HG03280 (cell line): Measurements from ENCODE around the gene ZNF366.

Experiments
- ATAC-seq: cut with Tn5 transposase; IDR thresholded peaks from one replicate; pipeline ENCODE4 v1.9.1; 2021; ENCODE audit warnings: mild to moderate bottlenecking, moderate library complexity; ENCODE audit not compliant: unreplicated experiment

ZNF366 gene

DNA sequence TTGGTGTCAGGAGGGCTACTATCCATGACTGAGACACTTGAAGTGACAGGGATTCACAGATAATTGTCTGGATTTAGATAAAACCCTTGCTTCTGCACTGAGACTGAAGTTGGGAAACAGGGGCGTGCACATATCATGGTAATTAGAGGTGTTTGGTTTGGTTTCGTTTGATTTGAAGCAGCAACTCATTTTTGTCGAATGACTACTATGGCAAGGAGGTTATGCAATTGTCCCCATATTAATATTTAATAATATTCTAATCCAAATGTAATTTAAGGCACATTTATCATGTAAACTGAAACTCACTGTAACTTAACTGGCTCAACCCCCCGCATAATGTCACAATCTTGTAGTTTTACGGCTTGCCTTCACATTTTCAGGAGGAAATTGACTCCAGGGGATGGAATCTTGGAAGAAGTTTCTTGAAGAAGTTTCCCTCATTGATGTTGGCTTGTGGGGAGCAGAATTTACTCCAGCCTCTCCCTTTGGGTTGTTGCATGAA lies 12.5 kb downstream of the ZNF366 start:
- ATAC-seq, result no peak

DNA sequence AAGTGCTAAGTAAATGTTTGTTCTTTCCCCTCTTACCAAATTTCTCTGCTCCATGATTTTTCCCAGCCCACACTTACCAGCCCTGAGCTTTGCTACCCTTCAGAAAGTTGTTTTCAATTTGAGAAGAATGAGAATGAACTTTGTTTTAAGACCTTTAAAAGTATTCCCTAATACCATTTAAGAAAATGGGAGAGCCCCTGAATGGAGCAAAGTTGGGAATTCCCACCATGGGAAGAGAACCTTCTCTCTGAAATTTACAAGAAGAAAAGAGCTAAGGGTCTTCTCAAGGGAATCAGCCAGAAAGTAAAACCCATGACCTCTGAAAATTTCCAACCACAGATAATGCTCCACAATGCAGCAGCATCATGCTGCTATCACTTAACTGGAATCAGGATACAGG lies 17.7 kb downstream of the ZNF366 start:
- no peak for ATAC-seq

DNA sequence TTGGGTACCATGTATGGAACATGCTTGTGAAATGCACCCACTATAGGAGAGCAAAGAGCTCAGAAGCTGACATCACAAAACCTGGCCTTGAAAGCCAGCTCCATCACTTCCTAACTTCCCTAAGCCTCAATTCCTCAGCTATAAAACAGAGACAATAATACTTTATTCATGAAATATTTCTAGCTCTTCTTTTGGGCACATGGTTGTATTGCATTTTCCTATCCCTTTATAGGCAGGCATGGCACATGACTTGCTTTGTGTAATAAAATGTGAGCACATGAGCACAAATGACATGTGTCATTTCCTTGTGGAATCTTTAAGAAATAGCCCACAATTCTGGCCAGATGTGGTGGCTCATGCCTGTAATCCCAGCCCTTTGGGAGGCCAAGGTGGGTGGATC lies 18.5 kb downstream of the ZNF366 start:
- ATAC-seq, result no peak

DNA sequence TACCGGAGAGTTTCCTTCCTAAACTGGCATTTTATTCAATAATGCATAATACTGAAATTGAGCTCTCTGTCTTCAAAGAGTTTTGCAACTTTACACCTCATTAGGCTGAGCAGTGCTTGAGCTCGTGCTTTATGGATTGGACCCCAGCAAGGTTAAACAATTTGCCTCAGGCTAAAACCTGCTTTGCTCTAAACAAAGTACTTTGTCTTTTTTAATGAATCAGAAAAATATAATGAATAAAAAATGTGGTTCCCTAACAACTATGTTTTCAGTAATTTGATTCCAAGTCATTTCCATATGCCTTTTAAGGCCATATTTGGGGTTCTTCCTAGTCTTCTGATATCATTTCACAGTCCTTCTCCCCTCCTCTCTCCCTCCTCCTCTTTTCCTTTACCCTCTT lies 20.0 kb downstream of the ZNF366 start:
- no peak for ATAC-seq

DNA sequence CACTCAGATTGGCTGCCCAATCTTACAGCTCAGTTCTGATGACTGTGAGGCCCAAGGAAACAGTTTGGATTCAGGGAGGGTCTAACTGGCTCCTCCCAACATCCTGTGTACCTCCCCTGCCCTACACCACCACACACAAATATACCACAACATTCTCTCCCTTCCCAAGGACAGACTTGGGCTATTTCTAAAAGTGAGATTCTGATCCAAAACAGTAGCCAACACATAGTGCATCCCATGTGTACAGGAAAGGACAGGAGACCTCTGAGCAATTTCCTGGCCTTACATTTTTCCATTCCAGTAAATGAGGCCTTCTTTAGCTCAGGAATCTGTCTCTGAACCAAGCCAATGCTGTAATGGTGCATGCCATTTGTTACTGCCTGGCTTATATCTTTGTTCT lies 20.8 kb downstream of the ZNF366 start:
- no peak for ATAC-seq

DNA sequence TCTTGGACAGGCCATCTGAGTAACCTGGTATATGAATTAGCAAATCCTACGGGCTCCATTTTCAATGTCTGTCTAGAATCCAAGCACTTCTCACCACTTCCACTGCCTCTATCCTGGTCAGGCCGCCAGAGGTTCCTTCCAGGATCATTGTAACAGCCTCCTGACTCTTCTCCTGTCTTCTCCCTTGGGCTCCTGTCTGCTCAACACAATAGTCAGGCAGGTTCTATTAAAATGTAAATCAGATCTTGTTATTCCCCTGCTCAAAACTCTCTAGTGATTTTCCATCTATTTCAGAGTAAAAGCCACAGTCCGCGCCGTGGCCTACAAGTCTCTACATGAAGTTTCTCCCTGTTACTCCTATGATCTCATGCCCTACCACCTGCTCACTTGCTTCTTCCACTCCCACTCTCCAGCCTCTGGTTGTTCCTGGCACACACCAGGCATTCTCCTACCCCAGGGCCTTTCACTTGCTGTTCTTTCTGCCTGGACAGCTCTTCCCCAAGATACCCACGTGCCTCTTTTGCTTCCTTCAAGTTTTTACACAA lies 21.7 kb downstream of the ZNF366 start:
- no peak for ATAC-seq

DNA sequence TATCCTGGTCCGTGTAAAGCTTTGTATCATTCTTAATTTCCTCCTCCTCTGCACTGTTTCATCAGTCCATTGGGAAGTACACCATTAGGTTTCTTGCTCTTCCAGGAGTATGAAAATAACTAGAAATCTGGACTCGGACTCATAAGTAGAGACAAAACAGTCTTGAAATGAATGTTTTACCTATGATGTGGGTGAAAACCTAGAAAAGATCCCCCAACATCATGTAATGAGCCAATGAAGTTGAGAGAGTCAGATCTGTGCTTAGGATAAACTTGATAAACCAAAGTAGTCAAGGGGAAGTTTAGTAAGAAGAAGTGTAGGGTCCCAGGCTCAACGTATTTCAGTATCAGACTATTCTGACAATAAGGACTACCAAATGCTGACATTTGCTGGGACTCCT lies 25.2 kb downstream of the ZNF366 start:
- ATAC-seq, result no peak

DNA sequence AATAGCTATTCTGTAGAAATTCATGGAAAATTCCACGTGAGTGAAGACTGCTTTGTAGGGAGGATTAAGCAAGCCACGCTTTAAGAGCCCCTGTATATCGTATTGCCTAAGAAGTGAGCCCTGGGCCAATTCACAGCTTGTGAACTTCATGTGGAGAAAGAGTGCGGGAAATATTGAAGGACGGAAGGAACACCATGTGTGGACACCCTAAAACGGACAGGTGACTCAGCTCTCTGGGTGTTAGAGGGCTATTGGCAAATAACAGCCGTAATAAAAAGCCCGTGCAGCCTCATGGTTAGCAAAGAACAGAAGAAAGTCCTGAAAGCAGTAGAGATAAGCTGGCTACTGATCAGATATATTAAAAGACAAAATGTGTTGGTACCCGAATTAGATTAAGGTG lies 26.4 kb downstream of the ZNF366 start:
- ATAC-seq, result no peak

DNA sequence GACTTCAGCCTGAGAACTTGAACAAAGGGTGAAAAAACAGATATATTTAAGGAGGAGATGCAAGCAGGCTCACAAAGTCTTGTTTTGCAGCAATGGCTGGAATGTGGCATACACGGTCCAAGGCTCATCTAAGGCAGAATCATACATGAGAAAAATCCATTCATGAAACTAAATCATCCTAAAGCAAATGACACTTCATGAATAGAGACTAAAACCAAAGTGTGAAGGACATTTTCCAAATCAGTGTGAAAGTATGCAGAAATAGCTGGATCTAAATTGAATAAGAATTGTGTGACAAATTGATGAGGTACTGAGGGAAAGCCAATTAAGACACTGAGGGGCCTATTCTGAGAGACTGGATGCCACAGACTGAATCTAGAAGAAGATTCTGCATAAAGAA lies 27.3 kb downstream of the ZNF366 start:
- ATAC-seq, result no peak

DNA sequence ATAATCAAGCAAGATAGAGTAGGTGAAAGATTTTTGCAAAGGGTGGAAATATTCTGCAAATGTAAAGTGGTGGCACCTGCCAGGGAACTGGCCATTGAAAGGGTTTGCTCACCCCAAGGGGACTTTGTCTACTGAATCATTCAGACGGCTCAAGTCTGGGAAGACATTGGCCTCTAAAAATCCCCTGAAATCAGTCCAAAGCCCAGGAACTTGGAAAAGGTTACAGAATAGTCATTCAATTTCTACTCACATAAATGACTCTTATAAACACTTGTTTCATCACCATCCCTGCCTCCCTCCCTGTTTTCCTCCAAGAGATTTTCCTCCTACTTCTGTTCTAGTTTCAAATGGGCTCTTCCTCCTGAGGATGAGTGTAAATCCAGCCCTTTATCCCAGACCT lies 28.5 kb downstream of the ZNF366 start:
- no peak for ATAC-seq

DNA sequence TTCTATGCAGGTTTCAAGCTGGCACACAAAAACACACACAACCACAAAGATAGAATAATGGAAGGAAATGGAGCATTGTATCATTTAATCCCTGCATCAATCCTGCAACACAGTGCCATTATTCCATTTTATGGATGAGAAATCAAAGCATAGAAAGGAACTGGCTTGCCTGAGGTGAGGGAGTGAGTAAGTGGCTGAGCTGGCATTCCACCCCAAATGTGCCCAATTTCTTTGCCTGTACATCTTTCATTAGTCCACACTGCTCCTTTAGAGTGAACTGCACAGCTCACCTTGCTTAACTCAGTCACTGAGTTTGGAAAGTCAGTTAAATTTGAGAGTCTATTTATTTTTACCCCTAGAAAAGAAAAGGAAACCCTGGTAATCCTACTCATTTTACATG lies 28.9 kb downstream of the ZNF366 start:
- no peak for ATAC-seq

DNA sequence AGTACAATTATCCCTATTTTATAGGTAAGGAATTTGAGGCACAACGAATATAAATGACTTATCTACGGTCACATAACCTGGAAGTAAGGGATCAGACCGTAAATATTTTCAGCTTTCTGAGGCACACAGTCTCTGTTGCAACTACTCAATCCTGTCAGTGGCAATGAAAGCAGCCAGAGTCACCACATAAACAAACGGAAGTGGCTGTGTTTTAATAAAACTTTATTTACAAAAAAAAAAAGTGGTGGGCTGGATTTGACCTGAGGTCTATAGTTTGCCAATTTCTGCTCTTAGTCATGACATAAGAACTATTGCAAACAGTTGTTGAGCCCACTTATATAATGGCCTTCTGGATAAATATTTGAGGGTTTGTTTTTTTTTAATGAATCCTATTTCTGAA lies 29.6 kb downstream of the ZNF366 start:
- ATAC-seq, result no peak

DNA sequence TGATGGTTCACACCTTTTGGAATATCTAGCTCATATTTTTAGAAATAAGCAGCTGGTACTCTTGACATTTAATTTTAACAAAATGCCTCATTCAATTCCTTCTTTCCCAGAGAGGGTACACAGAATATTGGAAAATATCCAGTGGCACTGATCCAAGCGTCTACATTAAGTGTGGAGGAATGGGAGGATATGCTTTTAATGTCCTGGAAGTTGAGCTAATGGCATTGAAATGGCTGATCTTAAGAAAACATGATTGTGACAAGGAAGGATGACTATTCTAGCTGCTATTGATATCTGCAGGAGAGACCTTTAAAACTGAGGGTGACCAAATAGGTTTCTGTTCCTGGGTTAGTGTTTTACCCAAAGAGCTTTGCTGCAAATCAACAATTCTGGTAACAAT lies 30.0 kb downstream of the ZNF366 start:
- ATAC-seq, result no peak

DNA sequence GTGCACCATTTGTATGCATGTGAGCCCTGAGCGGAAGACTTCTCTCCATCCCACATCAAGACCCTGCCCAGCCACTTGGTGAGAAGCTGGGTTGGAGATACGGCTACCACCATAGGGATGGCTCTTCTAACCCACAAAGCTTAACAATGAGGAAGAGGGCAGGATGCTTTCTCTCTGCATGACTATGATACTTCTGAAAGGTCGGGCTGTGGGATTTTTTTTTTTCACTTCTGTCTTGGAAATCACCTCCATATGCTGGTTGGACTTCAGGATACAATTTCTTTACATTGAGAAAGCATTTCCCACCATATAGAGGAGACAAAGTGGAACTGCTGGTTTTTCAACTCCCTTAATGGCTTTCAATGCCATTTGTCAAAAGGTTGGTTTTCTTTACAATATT lies 30.5 kb downstream of the ZNF366 start:
- no peak for ATAC-seq

DNA sequence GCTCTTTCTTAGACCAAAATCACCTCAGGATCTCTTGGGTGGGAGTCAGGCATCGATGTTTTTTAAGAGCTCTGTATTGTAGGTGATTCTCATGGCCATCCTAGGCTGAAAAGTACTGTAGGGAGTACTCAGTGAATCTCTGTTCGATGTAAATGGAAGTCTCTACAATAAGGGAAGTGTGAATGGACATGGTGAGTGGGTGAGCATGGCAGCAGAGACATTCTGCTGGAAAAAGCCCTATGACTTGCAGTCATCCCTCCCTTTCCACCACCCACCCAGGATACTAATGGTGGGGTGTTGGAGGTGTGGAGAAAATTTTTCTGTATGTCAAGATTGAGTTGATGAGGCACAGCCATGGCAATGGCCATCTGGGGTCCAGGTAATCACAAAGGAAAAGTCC lies 30.9 kb downstream of the ZNF366 start:
- no peak for ATAC-seq

DNA sequence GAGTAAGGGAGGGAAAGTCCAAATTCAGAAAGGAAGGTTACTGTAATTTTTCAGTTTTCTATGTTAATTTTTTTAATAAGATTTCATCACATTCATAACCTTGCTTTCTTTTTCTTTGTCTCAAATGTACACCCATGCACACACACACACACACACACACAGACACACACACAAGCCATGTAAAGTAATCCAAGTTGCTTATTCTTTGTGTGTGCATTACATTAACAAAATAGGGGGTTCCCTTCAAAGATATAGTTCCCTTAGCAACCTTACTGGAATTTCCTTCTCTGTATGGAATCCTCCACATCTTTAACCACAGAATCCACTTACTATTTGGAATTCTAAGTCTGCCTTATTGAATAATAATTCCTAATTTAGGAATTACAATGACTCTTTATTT lies 32.7 kb downstream of the ZNF366 start:
- ATAC-seq, result no peak

DNA sequence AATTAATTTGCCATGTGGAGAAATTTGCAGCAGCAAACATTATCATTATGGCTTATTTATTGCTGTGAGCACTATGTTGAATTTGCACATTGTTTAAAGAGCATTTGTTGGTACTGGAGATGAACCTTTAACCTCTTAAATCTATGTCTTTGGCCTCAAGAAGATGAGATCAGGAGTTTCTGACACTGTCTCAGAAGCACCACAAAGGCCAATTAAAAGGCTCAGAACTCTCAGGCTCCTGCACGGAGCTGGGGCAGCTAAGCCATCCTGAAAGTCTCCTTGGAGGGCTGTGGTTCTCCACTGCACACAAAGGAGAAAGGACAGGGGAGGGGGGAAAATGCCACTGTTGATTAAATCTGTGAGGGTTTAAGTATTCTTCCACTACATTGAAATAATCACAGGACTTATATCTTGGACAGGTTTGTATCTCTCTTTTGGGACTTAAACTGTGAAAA lies 33.1 kb downstream of the ZNF366 start:
- ATAC-seq, result no peak

DNA sequence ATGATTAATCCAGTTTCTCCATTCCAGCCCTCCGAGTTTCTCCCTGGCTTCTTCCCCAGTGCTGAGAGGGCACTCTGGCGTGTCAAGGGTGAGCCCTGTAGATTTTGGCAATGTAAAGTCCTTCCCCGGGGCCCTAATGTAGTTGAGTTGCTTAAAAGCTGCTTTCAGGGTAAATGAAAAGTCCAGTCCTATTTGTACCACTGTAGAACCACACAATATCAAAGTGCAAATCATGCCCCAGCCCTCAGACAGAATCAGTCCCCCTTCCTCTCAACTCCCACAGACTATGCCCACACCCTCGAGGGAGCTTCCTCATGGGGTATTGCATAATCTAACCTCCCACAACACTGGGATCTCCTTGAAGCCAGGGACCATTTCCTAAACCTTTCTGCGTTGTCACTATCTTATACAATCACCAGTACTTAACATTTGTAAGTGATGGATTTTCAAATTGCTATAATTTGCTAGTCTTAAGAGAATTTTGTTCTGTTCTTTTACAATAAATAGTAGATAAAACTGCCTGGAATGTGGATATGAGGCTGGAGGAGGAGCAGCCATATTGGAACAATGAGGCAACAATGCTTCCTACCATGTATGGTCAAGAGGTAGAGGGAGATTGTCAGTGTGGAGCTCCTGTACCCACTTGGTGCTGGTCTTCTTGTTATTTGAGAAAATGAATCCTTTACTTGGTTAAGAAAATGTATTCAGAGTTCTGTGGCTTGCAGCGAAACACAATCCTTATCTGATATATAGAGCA lies 34.4 kb downstream of the ZNF366 start:
- ATAC-seq, result no peak

DNA sequence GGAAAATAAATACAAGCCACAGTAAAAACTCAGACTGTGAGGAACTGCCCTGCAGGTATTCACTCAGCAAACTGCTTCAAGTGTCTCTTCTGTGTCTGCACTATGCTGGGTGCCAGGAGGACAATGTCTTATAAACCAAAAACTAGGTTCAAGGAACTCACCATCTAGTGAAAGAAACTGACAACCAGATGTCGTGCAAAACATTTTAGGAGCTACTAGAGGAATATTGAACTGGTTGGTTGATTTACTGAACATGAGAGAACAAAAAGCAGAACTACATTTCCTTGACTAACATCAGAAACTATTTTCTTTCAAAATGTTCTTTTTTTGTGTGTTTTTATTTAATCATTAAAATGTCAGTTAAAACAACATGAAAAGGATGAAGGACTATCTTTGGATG lies 35.2 kb downstream of the ZNF366 start:
- no peak for ATAC-seq

DNA sequence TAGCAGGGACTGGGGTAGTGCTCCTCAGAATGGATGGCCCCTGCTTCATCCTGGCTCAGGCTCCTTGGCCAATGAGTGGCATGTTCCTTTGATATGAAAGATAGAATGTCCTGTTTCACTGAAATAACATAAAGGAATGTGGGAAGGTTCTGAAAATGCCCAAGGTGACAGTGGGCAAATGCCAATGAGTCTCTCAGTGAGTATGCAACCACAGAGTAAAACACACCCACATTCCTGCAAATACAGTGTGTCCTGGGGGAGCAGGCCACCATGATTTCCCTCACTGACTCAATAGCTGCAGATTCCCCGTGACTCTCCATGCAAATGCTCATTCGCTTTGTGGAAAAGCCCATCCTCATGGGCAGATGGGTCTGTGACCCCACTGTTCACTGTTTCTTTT lies 36.4 kb downstream of the ZNF366 start:
- ATAC-seq, result no peak

DNA sequence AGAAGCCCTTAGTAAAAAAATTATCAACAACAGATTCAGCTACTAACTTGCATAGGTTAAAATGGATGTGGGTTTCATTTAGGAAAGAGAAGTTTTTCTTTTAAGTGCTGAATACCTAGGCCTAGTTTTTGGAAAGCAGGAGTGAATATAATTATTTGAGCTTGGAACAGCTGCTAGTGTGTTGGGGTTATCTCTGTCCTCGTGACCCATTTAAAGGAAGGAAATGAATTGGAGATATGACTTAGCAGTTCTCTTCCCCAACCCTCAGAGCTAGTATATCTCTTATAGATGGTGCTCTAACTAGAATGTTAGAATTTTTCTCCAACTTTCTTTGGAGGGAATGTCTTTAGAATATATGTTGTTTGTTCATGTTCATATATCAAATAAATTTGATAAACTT lies 38.6 kb downstream of the ZNF366 start:
- ATAC-seq, result no peak

DNA sequence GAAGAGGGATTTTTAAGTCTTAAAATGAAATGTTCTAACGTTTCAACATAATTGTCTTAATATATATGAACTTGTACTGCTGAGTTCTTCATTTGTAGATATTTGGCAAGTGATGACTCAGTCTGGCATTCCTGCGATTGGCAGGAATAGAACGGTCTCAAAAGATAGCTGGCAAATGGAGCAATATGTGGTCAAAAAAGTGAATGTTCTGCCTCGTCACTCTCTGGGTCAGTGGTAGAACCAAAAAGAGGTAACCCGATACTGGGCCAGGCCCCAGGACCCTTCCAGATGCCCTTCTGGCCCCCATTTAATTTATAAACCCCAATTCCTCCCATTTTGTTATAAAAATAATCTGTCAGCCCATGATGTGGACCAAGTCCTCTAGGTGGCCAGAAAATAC lies 39.2 kb downstream of the ZNF366 start:
- no peak for ATAC-seq

DNA sequence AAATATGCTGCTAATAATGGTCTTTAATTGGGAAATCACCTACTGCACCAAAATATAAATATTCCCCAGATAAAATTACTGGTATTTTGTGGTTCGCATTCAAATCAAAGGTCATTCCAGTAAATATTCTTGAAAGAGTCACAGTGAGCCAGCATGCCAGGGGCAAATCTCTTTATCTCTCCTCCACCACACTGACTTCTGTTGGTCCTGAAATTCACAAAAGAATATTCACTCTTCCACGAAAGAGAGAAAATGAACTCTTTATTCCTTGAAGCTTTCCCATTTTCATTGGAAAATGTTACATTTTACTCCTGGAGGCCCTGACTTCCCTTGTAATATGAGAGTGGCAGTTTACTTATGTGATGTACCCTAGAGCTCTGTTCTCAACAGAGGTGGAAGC lies 39.7 kb downstream of the ZNF366 start:
- ATAC-seq, result no peak
